OCI-M2 (cell line): ENCODE measurements around the gene ERC2.

Experiments
- DNase-seq: peaks from one replicate; lab custom pipeline; 2025; ENCODE audit not compliant: unreplicated experiment; lab: John Stamatoyannopoulos, UW

The ERC2 gene

DNA sequence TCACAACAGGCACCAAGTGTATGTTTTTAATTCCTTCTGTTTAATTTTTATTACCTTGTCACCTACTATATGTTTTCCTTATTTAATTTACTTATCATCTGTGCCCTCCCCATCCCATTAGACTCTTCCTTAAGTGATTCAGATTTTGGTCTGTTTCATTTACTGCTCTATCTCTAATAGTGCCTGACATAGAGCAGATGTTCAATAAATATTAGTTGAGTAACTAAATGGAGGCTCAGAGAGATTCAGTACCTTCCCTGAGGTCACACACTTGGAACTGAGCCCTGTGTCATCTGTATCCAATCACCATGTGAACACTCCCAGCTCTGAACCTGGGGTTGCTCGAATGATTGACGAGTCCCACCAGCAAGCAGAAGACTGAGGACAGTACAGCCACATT lies 663.1 kb downstream of the ERC2 start:
- DNase-seq: no peak

DNA sequence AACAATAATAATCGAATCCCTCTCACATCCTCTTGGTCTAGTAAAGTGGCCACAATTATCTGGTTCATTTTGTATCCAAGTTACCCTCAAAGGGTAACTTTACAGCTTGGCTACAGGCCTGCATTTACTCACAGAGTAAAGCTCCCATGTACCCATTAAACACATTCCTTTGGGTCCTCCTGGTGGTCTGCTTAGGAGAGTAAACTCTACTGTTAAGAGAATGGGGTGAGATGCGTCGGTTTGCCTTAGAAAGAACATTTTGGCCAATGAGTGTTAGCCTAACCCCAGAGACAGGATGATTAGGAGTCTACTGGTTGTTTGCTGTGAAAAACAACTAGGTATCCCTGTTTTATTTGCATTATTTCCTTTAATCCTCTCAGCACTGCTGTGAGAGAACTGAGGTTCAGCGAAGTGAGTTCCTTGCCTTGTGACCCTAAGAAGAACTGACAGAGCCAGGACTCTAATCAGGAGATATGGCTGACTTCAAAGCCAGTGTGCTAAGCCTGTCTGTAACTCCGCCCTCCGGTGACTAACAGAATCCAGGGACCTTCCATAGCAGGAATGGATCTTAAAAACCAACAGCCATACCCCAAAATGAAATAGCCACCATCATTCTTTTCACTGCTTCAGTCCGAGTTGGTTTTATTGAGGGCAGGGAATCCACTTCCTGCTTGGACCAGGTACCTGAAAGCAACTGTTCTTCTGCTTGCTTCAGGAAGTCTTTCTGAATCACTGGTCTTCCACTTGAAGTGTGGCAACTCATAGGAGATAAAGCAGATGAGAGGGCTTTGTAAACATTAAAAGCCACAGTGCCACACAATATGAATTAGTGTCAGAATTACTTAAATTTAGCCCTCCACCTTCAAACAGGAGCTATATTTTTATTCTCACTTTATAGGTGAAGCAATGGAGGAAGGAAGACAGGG lies 663.8 kb downstream of the ERC2 start:
- no peak for DNase-seq

DNA sequence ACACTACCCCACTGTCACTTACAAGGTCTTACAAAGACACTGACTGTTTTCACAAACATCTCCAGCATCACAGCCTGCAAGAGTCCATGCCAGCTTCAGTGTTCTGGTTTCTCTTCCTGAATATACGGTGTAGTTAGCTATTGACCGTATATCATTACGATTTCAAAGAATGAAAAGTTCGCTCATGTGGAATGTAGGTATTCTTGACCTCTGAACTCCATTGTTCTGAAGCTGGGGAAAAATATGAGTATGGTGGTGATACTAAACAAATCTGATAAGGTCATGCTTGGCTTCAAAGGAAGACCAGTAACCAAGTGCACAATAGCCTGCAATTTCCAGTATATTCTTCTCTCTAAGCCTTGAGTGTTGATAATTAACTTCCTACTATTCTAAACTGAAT lies 665.5 kb downstream of the ERC2 start:
- DNase-seq: no peak

DNA sequence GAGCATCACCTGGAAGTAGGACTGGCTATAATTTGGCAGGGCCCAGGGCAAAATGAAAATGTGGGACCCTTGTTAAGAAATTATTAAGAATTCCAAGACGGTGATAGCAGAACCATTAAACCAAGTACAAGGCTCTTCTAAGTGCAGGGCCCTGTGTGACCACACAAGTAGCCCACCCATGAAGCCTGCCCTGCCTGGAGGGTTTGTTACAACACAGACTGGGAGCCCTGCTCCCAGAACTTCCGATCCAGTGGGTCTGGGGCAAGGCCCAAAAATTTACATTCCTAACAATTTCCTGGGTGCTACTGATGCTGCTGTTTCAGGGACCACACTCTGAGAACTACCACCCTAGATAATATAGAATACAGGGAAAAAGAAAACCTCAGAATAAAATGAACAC lies 666.6 kb downstream of the ERC2 start:
- DNase-seq: no peak

DNA sequence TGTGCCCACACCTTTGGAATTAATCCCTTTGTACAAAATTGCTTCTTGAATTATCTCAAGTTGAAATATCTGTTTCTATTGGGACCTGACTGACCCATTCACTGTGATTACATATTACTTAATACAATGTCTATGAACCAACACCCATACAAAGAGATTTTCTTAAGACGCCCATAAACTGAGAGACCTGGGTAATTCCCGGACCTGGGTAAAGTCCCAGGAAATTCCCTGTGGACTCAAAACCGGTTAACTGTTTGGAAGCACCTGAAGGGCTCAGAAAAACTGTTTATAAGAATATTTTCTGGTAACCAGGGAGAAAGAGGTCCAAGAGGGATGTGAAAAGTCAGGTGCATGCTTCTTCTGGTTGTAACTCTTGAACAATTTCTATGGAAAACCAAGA lies 667.2 kb downstream of the ERC2 start:
- no peak for DNase-seq

DNA sequence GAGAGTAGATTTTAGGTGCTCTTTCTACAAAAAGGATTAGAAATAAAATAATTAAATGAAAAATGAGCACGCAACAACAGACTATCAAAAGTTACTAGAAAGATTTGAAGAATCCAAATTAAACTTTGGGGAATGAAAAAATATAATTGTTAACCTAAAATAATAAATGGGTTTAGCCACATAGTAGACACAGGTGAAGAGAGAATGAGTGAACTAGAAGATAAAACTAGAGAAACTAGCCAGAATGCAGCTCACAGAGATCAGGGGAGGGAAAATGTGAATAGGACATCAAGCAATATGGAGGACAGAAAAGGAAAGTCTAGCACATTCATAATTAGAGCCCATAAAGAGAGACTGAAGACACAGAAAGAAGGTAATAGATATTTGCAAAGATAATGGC lies 670.5 kb downstream of the ERC2 start:
- DNase-seq: no peak

DNA sequence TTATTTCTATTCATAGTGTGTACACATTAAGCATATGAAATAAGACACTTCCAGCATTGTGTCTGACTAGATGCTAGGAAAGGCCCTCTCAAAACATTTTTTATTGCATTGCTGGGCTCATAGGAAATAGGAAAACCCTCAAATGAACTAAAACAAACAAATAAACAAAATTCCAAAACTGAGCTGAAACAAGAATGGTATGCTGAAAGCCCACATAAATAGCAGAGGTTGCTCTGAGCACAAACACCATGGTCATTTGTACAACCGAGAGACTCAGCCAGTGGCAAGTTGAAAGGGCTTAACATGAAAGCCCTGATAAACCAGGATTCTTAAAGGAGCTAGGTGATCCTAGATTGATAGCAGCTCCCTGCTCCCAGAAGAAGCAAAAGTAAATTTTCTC lies 671.2 kb downstream of the ERC2 start:
- no peak for DNase-seq

DNA sequence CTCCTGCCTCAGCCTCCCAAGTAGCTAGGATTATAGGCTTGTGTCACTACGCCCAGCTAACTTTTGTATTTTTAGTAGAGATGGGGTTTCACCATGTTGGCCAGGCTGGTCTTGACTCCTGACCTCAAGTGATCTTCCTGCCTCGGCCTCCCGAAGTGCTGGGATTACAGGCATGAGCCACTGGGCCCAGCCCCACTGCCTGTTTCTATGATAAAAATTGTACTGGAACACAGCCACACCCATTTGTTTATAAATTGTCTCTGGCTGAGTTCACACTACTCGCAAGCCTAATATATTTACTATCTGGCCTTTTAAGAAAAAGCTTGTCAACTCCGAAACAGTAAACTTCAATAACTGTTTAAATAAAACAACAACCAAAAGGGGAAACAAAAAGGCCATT lies 671.7 kb downstream of the ERC2 start:
- DNase-seq: no peak

DNA sequence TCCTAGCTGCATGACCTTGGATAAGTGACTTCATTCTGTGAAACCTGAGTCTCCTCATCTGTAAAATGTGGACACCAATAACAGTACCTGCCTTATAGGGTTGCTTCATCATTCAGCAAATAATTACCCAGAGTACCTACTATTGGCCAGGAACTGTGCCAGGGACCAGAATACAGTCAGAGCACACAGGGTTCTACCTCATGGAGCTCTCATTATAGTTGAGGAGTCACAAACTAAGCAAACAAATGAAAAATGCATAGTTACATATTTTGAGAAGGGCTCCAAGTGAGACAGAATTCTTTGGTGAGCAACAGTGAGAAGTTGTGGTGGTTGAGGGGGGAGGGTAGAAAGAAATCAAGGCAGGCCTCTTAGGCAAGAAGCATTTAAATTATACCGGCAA lies 672.5 kb downstream of the ERC2 start:
- no peak for DNase-seq

DNA sequence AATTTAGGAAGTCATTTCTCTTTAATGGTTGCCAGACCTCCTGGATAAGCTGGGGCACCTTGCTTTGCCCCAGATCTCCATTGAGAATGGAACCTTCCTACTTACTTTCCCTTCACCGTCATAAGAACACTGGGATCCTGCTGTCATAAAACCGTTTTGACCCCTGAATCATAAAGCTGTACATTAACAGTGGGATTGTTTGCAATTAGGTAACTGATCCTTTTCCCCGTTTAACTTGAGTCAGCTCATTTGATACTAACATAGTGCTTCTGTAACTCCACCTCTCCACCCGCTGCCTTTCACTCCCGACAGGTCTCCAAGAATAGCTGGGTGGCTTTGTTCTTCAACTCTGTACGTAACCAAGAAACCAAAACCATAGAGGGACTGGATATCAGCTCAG lies 673.0 kb downstream of the ERC2 start:
- DNase-seq: no peak

DNA sequence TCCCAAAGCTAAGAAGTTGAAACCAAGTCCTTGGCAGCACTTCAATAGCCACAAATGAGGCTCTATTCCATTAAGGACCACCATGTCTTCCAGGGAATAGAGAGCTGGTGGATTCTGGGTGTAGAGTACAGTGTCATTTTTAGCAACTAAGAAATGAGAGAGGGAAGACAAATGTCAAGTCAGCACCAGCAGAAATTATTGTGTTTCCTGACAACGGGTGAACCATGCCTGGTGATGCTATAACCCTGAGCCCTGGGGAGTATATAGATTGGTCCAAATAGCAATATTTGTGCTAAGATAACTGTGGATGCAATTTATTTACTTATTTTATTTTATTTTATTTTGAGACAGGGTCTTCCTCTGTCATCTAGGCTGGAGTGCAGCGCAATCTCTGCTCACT lies 675.5 kb downstream of the ERC2 start:
- no peak for DNase-seq

DNA sequence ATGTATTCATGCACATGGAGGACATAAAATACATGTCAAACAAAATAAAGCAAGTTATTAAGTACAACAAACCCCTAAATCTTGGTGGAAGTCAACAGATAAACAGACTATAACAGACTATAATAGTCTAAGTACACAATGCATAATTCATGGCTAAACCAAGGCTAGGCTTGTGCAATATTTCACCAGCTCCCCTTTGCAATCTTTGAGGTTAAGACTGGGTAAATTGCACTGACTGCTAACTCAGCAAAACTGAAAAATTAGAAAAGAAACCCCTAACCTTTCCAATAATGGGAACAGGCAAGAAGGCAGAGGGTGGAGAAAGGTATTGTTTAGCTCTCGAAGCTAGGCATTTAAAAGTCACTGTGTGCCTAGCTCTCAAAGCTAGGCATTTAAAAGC lies 676.3 kb downstream of the ERC2 start:
- DNase-seq: no peak

DNA sequence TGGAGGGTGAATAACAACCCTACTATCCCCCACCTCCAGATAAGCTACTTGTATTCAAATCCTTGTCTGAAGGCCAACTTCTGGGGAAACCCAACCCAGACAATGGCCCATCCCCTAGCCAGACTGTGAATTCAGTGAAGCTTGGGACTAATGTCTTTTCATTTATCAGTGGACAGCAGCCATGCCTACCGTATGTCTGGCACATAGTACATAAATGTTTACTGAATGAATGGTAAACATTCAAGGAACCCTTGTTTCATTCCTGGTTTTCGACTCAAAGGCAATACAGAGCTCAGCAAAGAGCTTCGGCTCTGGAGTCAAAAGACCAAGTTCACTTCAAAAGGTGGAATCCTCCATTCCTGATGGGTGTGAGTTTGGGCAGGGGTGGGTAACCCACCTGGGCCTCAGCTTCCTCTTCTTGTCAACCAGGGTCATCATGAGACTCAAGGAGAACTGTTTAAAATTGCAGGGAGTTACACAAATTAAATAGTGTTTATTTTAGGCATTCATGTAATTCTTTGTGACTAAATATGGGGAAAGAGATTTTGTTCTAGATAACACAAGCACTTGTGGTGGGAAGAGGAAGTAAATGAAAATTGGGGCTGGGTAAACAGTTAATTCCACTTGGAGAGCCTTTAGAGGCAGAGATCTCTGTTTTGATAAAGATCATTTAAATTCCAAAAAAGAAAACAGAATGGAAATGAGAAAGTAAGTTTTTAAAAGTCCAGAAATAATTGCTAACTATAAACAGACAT lies 677.5 kb downstream of the ERC2 start:
- no peak for DNase-seq

DNA sequence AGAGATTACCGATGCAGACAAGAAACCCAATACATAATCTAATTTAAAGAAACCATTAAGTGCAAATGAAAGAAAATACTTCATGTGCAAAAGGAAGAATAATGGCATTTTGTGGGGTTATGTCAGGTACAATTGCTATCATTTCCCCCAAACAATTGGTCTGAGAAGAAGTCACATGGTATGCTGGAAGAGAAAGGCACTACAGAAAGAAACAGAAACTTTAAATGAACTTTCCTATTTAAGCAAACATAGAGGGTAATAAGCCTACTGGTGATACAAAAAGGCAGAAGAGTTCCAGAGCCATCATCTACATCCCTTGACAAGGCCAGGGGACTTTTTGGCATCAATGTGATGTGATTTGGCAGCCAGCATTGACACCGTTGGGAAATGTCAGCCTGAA lies 678.8 kb downstream of the ERC2 start:
- DNase-seq: no peak

DNA sequence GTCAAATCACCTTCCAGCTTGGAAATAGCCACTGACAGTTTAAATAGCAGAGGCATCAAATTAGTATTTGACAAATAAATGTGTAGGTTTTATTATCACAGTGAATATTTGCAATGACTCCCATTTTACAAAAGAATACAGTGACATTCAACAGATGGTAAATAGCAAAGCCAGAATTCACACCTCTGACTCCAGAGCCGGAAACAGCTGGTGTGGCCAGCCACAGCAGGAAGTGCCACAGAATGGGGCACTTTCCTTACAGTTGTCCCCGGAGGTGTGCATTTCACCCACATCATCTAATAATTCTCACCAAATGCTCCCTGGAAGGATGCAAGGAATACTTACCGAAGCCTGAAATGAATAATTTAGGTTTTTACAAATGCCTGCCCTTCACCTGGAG lies 685.5 kb downstream of the ERC2 start:
- no peak for DNase-seq

DNA sequence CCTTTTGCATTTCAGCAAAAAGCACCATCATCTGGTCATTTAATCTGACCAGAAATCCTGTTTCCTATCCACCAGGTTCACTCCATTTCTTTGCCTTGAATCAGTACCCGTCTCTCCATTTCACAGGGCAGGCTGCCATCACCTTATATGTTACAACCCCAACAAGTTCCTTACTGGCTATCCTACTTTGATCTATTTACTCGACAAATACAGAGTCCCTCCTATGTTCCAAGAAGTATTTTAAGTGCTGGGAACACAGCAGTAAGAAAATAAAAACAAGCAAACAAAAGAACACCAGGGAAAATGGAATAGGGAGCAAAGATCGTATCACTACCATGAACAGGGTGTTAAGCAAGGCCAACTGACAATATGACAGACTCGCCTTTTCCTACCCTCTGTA lies 685.9 kb downstream of the ERC2 start:
- DNase-seq: no peak

DNA sequence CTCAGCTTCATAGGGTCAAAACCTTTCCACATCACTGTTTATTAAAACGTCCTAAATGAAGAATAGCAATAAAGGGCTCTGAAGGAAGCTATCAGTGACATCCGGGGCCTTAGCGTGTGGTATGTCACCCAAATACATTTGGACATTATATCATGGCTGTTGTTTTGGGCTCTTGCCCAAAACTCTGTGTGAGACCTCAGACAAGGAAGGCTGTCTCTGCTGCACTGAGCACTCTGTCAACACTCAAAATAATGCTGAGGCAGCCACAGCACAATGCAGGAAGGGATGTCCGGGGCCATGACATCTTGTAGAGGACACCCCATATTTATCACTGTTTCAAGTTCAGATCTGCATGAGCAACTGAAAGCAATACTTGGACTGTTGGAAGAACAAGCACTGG lies 687.4 kb downstream of the ERC2 start:
- DNase-seq: no peak

DNA sequence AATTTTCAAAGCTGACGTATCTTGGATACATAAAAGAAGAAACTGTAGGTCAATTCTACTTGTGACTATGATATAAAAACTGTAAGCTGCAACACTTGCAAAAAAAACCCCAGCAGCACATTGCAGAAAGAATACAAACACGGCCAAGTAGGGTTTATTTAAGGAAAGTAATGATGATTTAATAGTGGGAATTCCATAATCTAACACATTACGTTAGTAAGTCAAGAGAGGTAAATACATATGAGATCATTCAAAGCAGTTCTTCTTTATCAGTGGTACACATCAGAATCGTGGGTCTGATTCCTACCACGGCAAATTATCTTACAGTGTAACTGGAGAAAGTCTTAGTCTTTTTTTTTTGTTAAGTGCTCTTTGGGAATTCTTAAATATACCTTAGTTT lies 688.7 kb downstream of the ERC2 start:
- DNase-seq: no peak

DNA sequence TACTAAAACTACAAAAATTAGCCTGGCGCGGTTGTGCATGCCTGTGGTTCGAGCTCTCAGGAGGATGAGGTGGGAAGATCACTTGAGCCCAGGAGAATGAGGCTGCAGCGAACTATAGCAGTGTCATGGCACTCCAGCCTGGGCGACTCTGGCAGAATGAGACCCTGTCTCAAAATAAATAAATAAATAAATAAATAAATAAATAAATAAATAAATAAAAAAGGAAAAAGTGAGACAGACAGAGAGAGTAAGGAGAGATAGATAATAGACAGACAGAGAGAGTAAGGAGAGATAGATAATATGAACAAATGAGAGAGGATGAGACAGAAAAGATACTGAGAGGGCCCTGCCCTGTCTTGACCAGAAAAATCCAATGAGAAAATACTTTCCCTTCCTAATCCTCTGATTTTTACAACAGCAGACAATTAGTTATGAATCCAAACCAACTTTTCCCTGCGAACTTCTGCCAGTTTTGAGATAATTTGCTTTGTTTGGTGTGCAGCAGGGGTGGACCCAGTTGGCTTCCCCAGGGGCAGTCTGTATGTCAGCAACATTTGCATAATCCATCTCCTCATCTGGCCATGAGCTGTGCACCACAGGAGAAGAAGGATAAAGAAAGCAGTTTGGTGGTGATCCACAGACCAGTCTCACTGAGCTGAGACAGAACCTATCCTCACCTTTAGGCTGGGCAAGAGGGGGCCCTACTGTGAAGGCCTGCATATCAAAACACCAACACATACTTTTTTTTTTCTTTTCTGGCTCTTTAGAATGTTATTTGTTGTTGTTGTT lies 692.7 kb downstream of the ERC2 start:
- DNase-seq: no peak

DNA sequence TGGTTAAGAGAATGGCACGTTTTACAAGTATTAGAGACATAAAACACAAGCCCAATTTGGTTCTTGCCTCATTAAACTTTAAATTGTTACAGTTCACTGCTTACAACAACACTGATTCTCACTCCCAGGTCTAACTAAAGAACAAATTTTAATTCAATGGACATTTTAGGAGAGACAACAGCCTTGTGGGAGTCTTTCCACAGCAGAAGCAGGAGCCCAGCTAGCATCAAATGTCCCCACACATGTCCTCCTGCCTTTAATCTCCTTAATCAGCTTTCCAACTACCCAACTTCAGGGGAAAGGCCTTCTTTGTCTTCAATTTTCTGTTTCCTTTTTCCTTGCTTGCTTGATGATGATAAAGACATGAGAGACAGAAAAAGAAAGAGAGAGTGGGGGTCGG lies 693.4 kb downstream of the ERC2 start:
- DNase-seq: no peak

DNA sequence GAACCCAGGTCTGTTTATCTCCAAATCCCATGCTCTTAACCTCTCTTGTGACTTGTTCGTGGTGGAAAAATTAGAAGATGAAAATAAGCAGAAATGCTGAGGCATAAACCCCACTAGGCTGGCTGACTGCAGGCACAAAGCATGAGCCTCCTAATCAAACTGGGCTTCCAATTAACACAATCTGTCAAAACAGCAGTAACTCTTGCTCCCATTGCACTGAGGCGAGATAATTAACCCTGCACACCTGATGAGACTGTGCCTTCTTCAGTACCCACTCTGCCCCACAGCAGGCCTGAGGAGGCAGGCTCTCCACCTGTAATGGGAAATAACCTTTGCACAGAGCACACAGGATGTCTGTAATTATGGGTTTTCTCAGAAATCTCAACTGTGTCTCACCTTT lies 696.8 kb downstream of the ERC2 start:
- DNase-seq: no peak

DNA sequence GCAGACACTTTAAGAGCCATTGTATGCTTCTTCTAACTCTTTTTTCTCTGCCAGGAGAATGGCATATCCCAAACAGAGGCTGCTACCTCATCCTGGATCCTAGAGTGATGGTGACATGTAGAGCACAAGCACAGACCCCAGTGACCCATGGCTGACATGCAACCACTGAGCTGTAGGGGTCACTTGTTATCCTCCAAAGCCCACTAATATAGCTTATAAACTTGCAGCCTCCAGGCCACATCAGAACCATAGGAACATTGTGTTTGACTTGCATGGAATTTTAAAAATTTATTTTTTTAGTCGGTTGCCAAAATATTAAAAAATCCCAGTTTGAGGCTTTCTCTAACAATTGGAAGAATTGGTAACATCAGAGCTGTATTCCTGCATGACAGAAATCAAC lies 698.2 kb downstream of the ERC2 start:
- no peak for DNase-seq
